Esophagus squamous epithelium (tissue), 4 donors: ENCODE measurements around the gene GLYATL1.

Experiments used
- POLR2A ChIP-seq, 4 donors: fragments of 450-650 bp; IDR thresholded peaks; one replicate each; pipeline ENCODE4 v1.6.1; 2017; ENCODE audit warnings: antibody characterized with exemption in 4 of 4, mild to moderate bottlenecking in 4 of 4, moderate library complexity in 3 of 4
- TF ChIP-seq, protein P1 (sequence below), 6 experiments: fragments of 450-650 bp in 4 of 6; fragments of 200-600 bp in 2 of 6; sonication (generic) in 2 of 6; IDR thresholded peaks; one replicate each; pipeline ENCODE4 v1.5.1; 2016 to 2019; ENCODE audit warnings: antibody characterized with exemption in 6 of 6, mild to moderate bottlenecking in 4 of 6, moderate library complexity in 4 of 6

DNA sequence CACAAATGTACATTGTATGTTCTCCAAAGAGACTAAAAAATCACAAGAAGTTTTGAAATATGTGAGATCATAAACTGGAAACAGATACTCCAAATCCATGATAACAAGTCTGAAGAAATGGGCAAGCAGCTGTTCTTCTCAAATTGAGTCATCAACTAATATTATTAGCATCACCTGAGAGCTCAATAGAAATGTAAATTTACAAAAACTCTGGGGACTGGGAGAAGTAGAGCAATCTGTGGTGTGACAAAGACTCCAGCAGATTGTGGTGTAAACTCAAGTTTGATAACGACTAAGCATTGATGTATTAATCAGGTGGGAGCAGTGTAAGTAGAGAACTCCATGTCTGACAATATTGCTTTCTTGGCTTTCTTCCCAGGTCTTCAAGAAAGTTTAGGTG, 53.2 kb downstream of the GLYATL1 start:
- TF ChIP-seq POLR2A (IDR thresholded peaks at IDR 0.05): no peak
- TF ChIP-seq, protein P1, sequence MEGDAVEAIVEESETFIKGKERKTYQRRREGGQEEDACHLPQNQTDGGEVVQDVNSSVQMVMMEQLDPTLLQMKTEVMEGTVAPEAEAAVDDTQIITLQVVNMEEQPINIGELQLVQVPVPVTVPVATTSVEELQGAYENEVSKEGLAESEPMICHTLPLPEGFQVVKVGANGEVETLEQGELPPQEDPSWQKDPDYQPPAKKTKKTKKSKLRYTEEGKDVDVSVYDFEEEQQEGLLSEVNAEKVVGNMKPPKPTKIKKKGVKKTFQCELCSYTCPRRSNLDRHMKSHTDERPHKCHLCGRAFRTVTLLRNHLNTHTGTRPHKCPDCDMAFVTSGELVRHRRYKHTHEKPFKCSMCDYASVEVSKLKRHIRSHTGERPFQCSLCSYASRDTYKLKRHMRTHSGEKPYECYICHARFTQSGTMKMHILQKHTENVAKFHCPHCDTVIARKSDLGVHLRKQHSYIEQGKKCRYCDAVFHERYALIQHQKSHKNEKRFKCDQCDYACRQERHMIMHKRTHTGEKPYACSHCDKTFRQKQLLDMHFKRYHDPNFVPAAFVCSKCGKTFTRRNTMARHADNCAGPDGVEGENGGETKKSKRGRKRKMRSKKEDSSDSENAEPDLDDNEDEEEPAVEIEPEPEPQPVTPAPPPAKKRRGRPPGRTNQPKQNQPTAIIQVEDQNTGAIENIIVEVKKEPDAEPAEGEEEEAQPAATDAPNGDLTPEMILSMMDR (IDR thresholded peaks at IDR 0.05): no peak
